C4-2B (cell line): ENCODE results near the gene GPHN.
A peak's percentile ranks its signal among the peaks of the same experiment; 100 is the strongest.

Source experiments
- H3K27ac ChIP-seq: fragments of 450-650 bp; 2 replicates; pipeline ENCODE4 v1.5.1; 2017
- CTCF ChIP-seq: fragments of 450-650 bp; conservative IDR thresholded peaks from 2 replicates; pipeline ENCODE4 v1.5.1; 2017; ENCODE audit warnings: mild to moderate bottlenecking
- ZFX ChIP-seq: fragments of 450-650 bp; IDR thresholded peaks from 2 replicates; pipeline ENCODE4 v1.6.1; 2017

The GPHN gene

DNA sequence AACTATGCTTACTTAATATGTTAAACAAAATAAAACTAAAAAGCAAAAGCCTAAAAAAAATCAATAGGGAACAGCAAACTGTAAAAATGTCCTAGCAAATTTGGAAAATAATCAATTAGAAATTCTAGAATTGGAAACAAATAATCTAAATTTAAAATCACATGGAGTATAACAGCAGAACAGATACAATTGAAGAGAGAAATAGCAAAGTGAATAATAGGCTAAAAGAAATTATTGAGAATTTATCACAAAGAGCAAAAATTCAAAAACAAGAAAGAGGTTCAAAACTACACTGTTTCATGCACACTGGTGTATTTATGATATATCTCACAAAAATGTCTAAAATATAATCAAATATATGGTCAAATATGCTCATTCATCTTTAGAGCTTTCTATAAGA, 231.9 kb downstream of the GPHN start:
- no peak overlapping the region for H3K27ac ChIP-seq
- TF ChIP-seq ZFX: no peak
- no peak for TF ChIP-seq CTCF

DNA sequence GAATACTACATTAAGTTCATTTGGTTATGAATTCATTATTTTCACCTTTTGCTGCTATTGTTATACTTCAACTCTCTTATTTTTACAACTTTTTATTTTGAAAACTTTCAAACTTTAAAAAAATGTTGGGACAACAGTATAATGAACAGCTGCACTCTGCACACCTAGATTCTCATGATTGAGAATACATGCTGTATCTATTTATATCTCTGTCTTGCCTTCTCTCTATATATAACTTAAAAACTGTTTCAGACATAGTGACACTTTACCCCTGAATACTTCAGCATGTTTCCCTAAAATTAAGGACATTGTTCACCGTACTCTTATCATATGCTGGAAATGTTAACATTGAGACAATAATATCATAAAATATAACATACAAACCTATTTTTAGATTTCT, 237.1 kb downstream of the GPHN start:
- TF ChIP-seq CTCF (no peak), ZFX (no peak)
- H3K27ac ChIP-seq: no peak overlapping the region

- no peak for TF ChIP-seq ZFX
- TF ChIP-seq CTCF: peak; percentile 86
- no peak overlapping the region for H3K27ac ChIP-seq
Measured at GRCh38 chr14:66746316-66747006, 238.5 kb downstream of the GPHN start.

- no peak overlapping the region for H3K27ac ChIP-seq
Measured at GRCh38 chr14:66752109-66752508, 244.2 kb downstream of the GPHN start.

DNA sequence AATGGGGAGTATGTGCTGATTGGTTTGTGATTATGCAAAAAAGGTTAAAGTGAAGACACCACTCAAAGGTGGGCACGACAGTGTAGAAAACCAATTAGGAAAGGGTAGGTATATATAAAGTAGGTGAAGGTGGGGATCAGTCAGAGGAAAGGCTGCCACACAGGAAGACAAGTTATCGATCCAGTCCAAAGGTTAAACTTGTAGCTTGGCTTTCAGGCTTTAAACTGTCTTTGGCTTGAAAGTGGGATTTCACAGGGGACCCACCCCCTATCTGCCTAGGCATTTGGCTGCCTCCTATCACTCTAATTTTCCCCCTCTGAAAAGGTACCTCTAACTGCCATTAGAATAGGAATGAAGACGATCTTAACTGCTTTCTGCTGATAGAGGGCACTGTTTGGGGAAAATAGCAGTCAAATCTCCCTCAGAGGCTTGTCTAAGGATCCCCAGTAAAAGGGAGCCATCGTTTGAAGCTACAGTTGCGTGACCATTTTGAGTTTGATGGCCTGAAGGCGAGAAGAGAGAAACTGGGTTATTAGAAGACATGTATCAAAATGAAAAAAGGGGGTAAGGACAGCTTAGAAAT, 250.2 kb downstream of the GPHN start:
- TF ChIP-seq CTCF: peak; percentile 26
- no peak for TF ChIP-seq ZFX
- no peak overlapping the region for H3K27ac ChIP-seq

More at GRCh38 chr14:66752109-66752508, 244.2 kb downstream of the GPHN start:
- TF ChIP-seq ZFX (no peak), CTCF (no peak)

- no peak overlapping the region for H3K27ac ChIP-seq
- TF ChIP-seq CTCF (no peak), ZFX (no peak)
Measured at GRCh38 chr14:66772146-66772545, 264.2 kb downstream of the GPHN start.

DNA sequence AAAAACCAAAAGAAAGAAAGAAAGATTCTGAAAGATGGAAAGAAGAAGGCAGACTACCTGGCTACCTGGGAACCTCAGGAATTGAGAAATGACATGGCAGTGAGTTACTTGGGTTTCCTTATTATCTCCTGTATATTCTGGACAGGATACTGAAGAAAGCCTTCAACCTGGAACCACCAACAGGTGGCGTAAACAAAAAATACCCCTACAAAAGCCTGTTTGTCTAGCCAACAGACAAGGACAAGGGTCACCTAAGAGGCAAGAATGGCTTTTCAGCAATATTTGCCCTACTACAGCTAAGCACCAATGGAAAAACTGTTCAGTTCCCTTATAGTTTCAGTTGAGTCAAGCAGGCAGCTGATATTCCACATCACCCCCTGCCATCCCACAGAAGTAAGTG, 274.9 kb downstream of the GPHN start:
- TF ChIP-seq ZFX: no peak
- no peak for TF ChIP-seq CTCF
- no peak overlapping the region for H3K27ac ChIP-seq
